GM21717 (cell line): ENCODE results near the gene EIF4E.
"Not testable (repeated sequence)": the region's sequence is repeated elsewhere in the genome, so short reads cannot be mapped to it uniquely, and the experiment has no call there.

Experiments
- ATAC-seq: cut with Tn5 transposase; IDR thresholded peaks from one replicate; pipeline ENCODE4 v1.9.1; 2021; ENCODE audit warnings: mild to moderate bottlenecking, moderate library complexity; ENCODE audit not compliant: unreplicated experiment

Gene EIF4E

GRCh38 chr4:98934851-98935250 is 5.9 kb upstream of the EIF4E start:
- not testable (repeated sequence) for ATAC-seq

- ATAC-seq: no peak
These were observed 3.6 kb upstream of the EIF4E start for GRCh38 chr4:98932539-98932938.

- no peak for ATAC-seq
These were observed 1.5 kb upstream of the EIF4E start for GRCh38 chr4:98930311-98930865.

GRCh38 chr4:98929341-98930267 is 671 bp upstream of the EIF4E start:
- ATAC-seq: peak; percentile 46

GRCh38 chr4:98928131-98928504 is 815 bp downstream of the EIF4E start:
- peak; percentile 41 for ATAC-seq

GRCh38 chr4:98926257-98926656 is 2.7 kb downstream of the EIF4E start:
- not testable (repeated sequence) for ATAC-seq

- no peak for ATAC-seq
These were observed 7.6 kb downstream of the EIF4E start for GRCh38 chr4:98921292-98921691.

GRCh38 chr4:98919996-98920395 is 8.9 kb downstream of the EIF4E start:
- ATAC-seq: no peak

- ATAC-seq: not testable (repeated sequence)
These were observed 18.2 kb downstream of the EIF4E start for GRCh38 chr4:98910728-98911127.

GRCh38 chr4:98909646-98910401 is 19.1 kb downstream of the EIF4E start:
- ATAC-seq: no peak

GRCh38 chr4:98908703-98909262 is 20.1 kb downstream of the EIF4E start:
- ATAC-seq: no peak

GRCh38 chr4:98908182-98908581 is 20.8 kb downstream of the EIF4E start:
- ATAC-seq: no peak

- no peak for ATAC-seq
These were observed 23.1 kb downstream of the EIF4E start for GRCh38 chr4:98905839-98906238.

- no peak for ATAC-seq
These were observed 23.6 kb downstream of the EIF4E start for GRCh38 chr4:98905297-98905696.

- no peak for ATAC-seq
These were observed 25.0 kb downstream of the EIF4E start for GRCh38 chr4:98903963-98904362.

GRCh38 chr4:98903561-98903960 is 25.4 kb downstream of the EIF4E start:
- ATAC-seq: no peak

GRCh38 chr4:98899277-98899676 is 29.7 kb downstream of the EIF4E start:
- no peak for ATAC-seq

GRCh38 chr4:98891478-98892337 is 37.2 kb downstream of the EIF4E start:
- ATAC-seq: no peak

GRCh38 chr4:98890702-98891455 is 38.1 kb downstream of the EIF4E start:
- no peak for ATAC-seq

GRCh38 chr4:98887145-98887544 is 41.8 kb downstream of the EIF4E start:
- no peak for ATAC-seq
